A673 (cell line): Measurements from ENCODE around the gene NLRP12. TPM values are rescaled to one million over a fixed set of nuclear protein-coding genes. Genes with fewer than 3 reads are reported as not detected.

Source experiments
- BruUV-seq: library from RNA; stranded (reverse); fragments of 400-500 nt; replicated peaks from 2 replicates; lab custom pipeline; 2021; lab: Mats Ljungman, UMichigan
- CTCF ChIA-PET: fragments of 300-600 bp; sonication (Branson Sonifier 250); formaldehyde crosslinking; loops from one replicate; lab custom pipeline; 2022; ENCODE audit warnings: antibody characterized with exemption; lab: Charles Lee
- POLR2A ChIA-PET: fragments of 300-600 bp; sonication (Branson Sonifier 250); formaldehyde crosslinking; loops from one replicate; lab custom pipeline; 2022; ENCODE audit warnings: antibody characterized with exemption; ENCODE audit not compliant: low non-redundant PET; lab: Charles Lee
- DNase-seq: peaks from one replicate; pipeline ENCODE4 v3.0.0-alpha.2; 2015; ENCODE audit warnings: low spot score
- H3K27ac ChIP-seq: fragments of 200-600 bp; sonication (generic); 2 replicates; pipeline ENCODE4 v1.5.1; 2016; ENCODE audit warnings: mixed run types, low read depth, mild to moderate bottlenecking, mixed read lengths, antibody characterized with exemption, low read length; ENCODE audit not compliant: poor library complexity, severe bottlenecking
- H3K27me3 ChIP-seq: fragments of 200-600 bp; sonication (generic); replicated peaks from 2 replicates; pipeline ENCODE4 v1.6.1; 2017; ENCODE audit warnings: mixed run types, low read depth, mild to moderate bottlenecking, mixed read lengths, antibody characterized with exemption, low read length; ENCODE audit not compliant: insufficient read depth, poor library complexity
- H3K36me3 ChIP-seq: fragments of 200-600 bp; sonication (generic); 2 replicates; pipeline ENCODE4 v1.6.1; 2016; ENCODE audit warnings: mixed run types, mild to moderate bottlenecking, mixed read lengths, antibody characterized with exemption, low read length; ENCODE audit not compliant: insufficient read depth, poor library complexity, severe bottlenecking
- H3K4me1 ChIP-seq: fragments of 200-600 bp; sonication (generic); 2 replicates; pipeline ENCODE4 v1.6.1; 2017; ENCODE audit warnings: mixed run types, mild to moderate bottlenecking, mixed read lengths, antibody characterized with exemption, low read length; ENCODE audit not compliant: insufficient read depth, poor library complexity, severe bottlenecking
- H3K4me3 ChIP-seq: fragments of 200-600 bp; sonication (generic); 2 replicates; pipeline ENCODE4 v1.5.1; 2016; ENCODE audit warnings: low read depth, mixed run types, mild to moderate bottlenecking, mixed read lengths, low read length; ENCODE audit not compliant: poor library complexity, severe bottlenecking
- H3K9me3 ChIP-seq: fragments of 200-600 bp; sonication (generic); 2 replicates; pipeline ENCODE4 v1.6.1; 2016; ENCODE audit warnings: mixed run types, low read depth, mild to moderate bottlenecking, mixed read lengths, antibody characterized with exemption, low read length; ENCODE audit not compliant: poor library complexity, severe bottlenecking
- CTCF ChIP-seq: fragments of 300-800, 200-600 bp; sonication (generic); conservative IDR thresholded peaks from 2 replicates; pipeline ENCODE4 v1.5.1; 2017; ENCODE audit warnings: low read depth, mild to moderate bottlenecking, antibody characterized with exemption, low read length, moderate library complexity, mixed read lengths
- EZH2 ChIP-seq: fragments of 200-600 bp; sonication (generic); IDR thresholded peaks from 2 replicates; pipeline ENCODE4 v1.6.1; 2017; ENCODE audit warnings: borderline replicate concordance, low read depth, mild to moderate bottlenecking, mixed read lengths, antibody characterized with exemption, low read length; ENCODE audit not compliant: poor library complexity, severe bottlenecking
- intact Hi-C: fragments of 100-400 bp; cut with micrococcal nuclease; formaldehyde crosslinking; loops from one replicate; pipeline ENCODE4 v1.10.0; 2022; ENCODE audit not compliant: unreplicated experiment
- total RNA-seq: library from RNA; stranded (reverse); gene quantifications from 2 replicates; pipeline ENCODE4 v1.2.3, GENCODE V29; 2021

The NLRP12 gene
- total RNA-seq, 1 experiment from 2014 or later = not detected

- Histone ChIP-seq H3K27me3 (no peaks in the 10 kb centered on the region), H3K4me1 (peaks cover 16% of the 10 kb centered on the region), H3K9me3 (no peaks in the 10 kb centered on the region), H3K4me3 (peak overlapping the region; percentile 70), H3K36me3 (no peaks in the 10 kb centered on the region), H3K27ac (peak overlapping the region; percentile 86)
- ChIA-PET CTCF (interaction anchor here (1.8 kb wide), 1 partner anchor 13 kb away, joined by 8 read pairs; no protein-coding TSS in a partner anchor), POLR2A (no interaction called here)
- no TSS peak for BruUV-seq
- peak; percentile 57 for DNase-seq
- intact Hi-C loops = no loop called here
- TF ChIP-seq CTCF (no peak), EZH2 (no peak)
Measured at GRCh38 chr19:53865918-53866864, 42.1 kb upstream of the NLRP12 start.

DNA sequence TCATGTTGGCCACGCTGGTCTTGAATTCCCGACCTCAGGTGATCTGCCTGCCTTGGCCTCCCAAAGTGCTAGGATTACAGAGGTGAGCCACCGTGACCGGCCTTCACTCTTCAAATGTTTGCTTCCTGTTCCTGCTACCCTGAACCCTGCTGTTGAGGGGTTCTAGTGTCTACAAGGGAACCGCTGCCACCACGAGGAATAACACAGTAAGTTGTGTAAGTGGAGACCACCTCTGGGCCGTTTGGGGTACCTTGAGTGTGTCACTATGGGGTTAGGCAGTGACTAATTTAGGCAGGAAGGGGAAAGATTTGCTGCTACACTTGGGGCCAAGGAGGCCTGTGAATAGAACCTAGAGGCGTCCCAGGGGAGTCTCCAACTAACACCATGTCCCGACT lies 41.4 kb upstream of the NLRP12 start:
- intact Hi-C loops = no loop called here
- Histone ChIP-seq H3K27me3 (no peaks in the 10 kb centered on the region), H3K4me1 (peaks cover 16% of the 10 kb centered on the region), H3K9me3 (no peaks in the 10 kb centered on the region), H3K36me3 (no peaks in the 10 kb centered on the region), H3K27ac (peak overlapping the region; percentile 86), H3K4me3 (peak overlapping the region; percentile 70)
- BruUV-seq = no TSS peak
- ChIA-PET POLR2A (no interaction called here), CTCF (no interaction called here)
- no peak for DNase-seq
- TF ChIP-seq CTCF = no peak
- no peak for TF ChIP-seq EZH2

GRCh38 chr19:53864308-53864836 lies 40.3 kb upstream of the NLRP12 start:
- intact Hi-C loops = no loop called here
- no TSS peak for BruUV-seq
- Histone ChIP-seq H3K4me1 (peaks cover 16% of the 10 kb centered on the region), H3K36me3 (no peaks in the 10 kb centered on the region), H3K27me3 (no peaks in the 10 kb centered on the region), H3K9me3 (no peaks in the 10 kb centered on the region), H3K4me3 (no peak overlapping the region), H3K27ac (no peak overlapping the region)
- CTCF ChIA-PET = no interaction called here
- no peak for TF ChIP-seq EZH2
- no peak for TF ChIP-seq CTCF
- DNase-seq = no peak
- POLR2A ChIA-PET = no interaction called here
